Measurements from ENCODE around the gene AP5B1. TPM values are rescaled to one million over a fixed set of nuclear protein-coding genes. Genes with fewer than 3 reads are reported as not detected.
A peak's percentile ranks its signal among the peaks of the same experiment; 100 is the strongest.

The AP5B1 gene
- total RNA-seq, 3 donors from 2014 or later (not counting 1 experiment from before 2014, with no cell fraction given): 13.9 to 22.5 (median 21.3) TPM

DNA sequence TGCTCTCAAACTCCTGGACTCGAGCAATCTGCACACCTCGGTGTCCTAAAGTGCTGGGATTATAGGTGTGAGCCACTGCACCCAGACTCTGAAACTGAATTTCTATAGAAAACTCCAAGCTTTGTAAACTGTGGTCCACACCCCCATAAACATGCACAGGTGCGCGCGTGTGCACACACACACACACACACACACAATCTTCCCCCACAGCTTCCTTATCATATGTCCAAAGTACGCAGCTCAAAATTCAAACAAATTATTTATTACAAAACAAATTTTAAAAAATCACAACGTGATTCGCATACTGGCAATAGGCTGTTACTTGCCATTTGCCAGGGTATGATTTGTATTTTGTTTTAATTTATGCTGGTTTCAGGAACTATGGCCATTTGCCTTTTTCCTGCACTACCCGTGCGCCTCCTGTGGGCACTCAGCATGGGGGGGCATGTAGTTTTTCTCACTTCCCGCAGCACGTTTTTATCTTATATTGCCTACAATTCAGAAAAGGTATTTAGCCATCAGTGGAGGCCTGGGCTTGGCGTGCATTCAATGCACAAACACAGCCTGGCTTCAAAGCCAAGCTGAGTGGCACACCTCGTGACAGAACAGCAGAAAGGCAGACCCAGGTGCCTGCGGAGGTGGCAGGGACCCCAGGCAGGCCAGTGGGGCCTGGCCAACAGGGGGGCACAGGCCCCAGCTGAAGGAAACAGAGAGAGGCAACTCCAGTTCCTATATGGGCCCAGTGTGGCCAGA is 42.2 kb upstream of the AP5B1 start:
- WGBS (ENCODE audit: insufficient coverage): 81% methylated on average over 14 of the region's 15 CpGs
- intact Hi-C loops (cut with micrococcal nuclease): no loop called here

DNA sequence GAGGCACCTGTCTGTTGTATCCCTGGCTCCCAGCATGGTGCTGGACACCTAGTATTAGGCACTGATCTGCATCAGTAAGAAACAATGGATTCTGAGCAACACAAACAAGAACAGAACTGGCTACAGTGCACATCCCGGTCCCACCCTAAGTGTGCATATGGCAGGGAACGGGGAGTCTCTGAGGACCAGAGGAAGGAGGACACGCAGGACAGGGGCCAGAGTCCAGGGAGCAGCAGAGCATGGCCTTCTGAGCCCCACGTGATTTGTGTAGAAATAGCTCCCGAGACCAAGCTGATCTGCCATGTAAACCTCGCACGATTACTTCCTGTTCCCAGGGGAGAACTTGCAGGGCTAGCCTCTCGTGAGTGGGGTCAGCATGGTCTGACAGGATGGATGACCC is 40.3 kb upstream of the AP5B1 start:
- intact Hi-C loops (cut with micrococcal nuclease): no loop called here
- TF ChIP-seq, protein P1, sequence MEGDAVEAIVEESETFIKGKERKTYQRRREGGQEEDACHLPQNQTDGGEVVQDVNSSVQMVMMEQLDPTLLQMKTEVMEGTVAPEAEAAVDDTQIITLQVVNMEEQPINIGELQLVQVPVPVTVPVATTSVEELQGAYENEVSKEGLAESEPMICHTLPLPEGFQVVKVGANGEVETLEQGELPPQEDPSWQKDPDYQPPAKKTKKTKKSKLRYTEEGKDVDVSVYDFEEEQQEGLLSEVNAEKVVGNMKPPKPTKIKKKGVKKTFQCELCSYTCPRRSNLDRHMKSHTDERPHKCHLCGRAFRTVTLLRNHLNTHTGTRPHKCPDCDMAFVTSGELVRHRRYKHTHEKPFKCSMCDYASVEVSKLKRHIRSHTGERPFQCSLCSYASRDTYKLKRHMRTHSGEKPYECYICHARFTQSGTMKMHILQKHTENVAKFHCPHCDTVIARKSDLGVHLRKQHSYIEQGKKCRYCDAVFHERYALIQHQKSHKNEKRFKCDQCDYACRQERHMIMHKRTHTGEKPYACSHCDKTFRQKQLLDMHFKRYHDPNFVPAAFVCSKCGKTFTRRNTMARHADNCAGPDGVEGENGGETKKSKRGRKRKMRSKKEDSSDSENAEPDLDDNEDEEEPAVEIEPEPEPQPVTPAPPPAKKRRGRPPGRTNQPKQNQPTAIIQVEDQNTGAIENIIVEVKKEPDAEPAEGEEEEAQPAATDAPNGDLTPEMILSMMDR (IDR thresholded peaks at IDR 0.05): no peak
- DNase-seq (no peak), ATAC-seq (no peak)
- Mint-ChIP-seq H3K4me1 (peaks cover 14% of the 10 kb centered on the region in 2 donors), H3K9me3 (no peaks in the 10 kb centered on the region), H3K27ac (no peak overlapping the region), H3K4me3 (no peak overlapping the region), H3K36me3 (no peaks in the 10 kb centered on the region), H3K27me3 (ENCODE audit: low read depth in 2 of 2) (no peaks in the 10 kb centered on the region)
- Histone ChIP-seq H3K4me1 (ENCODE audit: control insufficient read depth, insufficient read depth, low read length) (peaks cover 14% of the 10 kb centered on the region), H3K27me3 (ENCODE audit: control insufficient read depth, insufficient read depth, low read length) (no peaks in the 10 kb centered on the region), H3K4me3 (ENCODE audit: low read length) (no peak overlapping the region), H3K9me3 (ENCODE audit: control insufficient read depth, insufficient read depth, low read length) (no peaks in the 10 kb centered on the region), H3K36me3 (ENCODE audit: control insufficient read depth, insufficient read depth, low read length) (no peaks in the 10 kb centered on the region), H3K27ac (ENCODE audit: low read length) (no peak overlapping the region)
- WGBS (ENCODE audit: insufficient coverage): 85% methylated on average over 8 of the region's 8 CpGs

More for the DNA sequence above, 42.2 kb upstream of the AP5B1 start:
- Mint-ChIP-seq H3K27ac (no peak overlapping the region), H3K4me1 (no peaks in the 10 kb centered on the region), H3K4me3 (no peak overlapping the region), H3K36me3 (no peaks in the 10 kb centered on the region), H3K9me3 (no peaks in the 10 kb centered on the region), H3K27me3 (ENCODE audit: low read depth in 2 of 2) (no peaks in the 10 kb centered on the region)
- no peak overlapping the region for H3K27ac ChIP-seq (ENCODE audit: low read length)
- H3K4me1 ChIP-seq (ENCODE audit: control insufficient read depth, insufficient read depth, low read length): peaks cover 4% of the 10 kb centered on the region
- no peak overlapping the region for H3K4me3 ChIP-seq (ENCODE audit: low read length)
- H3K36me3 ChIP-seq (ENCODE audit: control insufficient read depth, insufficient read depth, low read length): no peaks in the 10 kb centered on the region
- TF ChIP-seq, protein P1 (IDR thresholded peaks at IDR 0.05): no peak
- no peaks in the 10 kb centered on the region for H3K27me3 ChIP-seq (ENCODE audit: control insufficient read depth, insufficient read depth, low read length)
- ATAC-seq (no peak), DNase-seq (no peak)
- no peaks in the 10 kb centered on the region for H3K9me3 ChIP-seq (ENCODE audit: control insufficient read depth, insufficient read depth, low read length)

DNA sequence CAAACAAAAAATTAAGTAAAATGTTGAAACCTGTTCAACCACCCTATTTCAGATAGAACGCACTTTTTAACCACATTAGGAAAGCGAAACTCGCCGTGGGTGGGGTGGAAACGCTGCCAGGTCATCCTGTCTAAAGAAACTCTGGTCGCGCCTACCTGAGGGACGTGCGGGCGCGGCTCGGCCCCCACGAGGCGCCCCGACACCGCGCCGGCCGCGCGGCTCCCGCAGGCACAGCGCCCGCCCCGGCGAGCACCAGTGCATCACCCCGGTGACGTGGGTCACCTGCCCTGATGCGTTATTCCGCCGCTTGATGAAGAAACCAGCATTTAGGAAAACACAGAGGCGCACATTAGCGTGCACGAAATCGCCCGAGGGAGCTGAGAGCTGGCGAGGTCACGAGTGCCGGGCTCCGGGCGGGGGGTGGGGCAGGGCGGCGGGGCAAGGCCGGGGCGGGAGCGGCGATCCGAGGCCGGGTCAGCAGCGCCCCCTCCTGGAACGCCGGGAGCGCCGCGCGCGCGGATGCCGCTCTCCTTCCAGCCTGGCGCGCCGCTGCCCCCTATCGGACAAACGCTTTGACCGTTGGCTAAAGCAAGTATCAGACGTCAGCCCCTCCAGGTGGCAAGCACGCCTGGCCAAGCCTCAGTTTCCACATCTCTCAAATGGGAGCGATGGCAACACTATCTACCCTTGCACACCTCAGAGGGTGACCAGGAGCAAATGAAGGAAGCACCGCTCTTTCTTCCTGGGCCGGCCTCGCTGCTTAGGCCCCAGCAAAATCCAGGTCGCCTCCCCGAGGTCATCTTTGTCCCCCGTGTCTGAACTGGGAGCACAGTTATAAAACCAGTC is 37.3 kb upstream of the AP5B1 start:
- Mint-ChIP-seq H3K4me1 (peaks cover 14% of the 10 kb centered on the region in 2 donors), H3K9me3 (no peaks in the 10 kb centered on the region), H3K27me3 (ENCODE audit: low read depth in 2 of 2) (no peaks in the 10 kb centered on the region), H3K36me3 (no peaks in the 10 kb centered on the region), H3K27ac (peak overlapping the region; percentile 51 to 69), H3K4me3 (peak overlapping the region; percentile 93)
- Histone ChIP-seq H3K4me3 (ENCODE audit: low read length) (peak overlapping the region; percentile 33), H3K4me1 (ENCODE audit: control insufficient read depth, insufficient read depth, low read length) (peaks cover 14% of the 10 kb centered on the region), H3K27ac (ENCODE audit: low read length) (peak overlapping the region; percentile 52), H3K36me3 (ENCODE audit: control insufficient read depth, insufficient read depth, low read length) (no peaks in the 10 kb centered on the region), H3K9me3 (ENCODE audit: control insufficient read depth, insufficient read depth, low read length) (no peaks in the 10 kb centered on the region), H3K27me3 (ENCODE audit: control insufficient read depth, insufficient read depth, low read length) (no peaks in the 10 kb centered on the region)
- intact Hi-C loops (cut with micrococcal nuclease): loop anchor here (1.0 to 5.0 kb wide), 5 partner anchors 37 to 191 kb away; partner anchors contain the start of gene AP5B1
- peak; percentile 96 to 98 for DNase-seq
- peak; percentile 98 to 100 (median 98) for ATAC-seq
- TF ChIP-seq, protein P1 (IDR thresholded peaks at IDR 0.05): peak; percentile 100
- 7% methylated on average over 74 of the region's 74 CpGs for WGBS (ENCODE audit: insufficient coverage)

Data from natural killer cell (primary cell).